GM18511 (cell line): ENCODE measurements around the gene OTULIN.

Experiments used
- ATAC-seq: cut with Tn5 transposase; IDR thresholded peaks from one replicate; pipeline ENCODE4 v1.9.1; 2021; ENCODE audit warnings: mild to moderate bottlenecking, moderate library complexity; ENCODE audit not compliant: unreplicated experiment

Gene OTULIN

DNA sequence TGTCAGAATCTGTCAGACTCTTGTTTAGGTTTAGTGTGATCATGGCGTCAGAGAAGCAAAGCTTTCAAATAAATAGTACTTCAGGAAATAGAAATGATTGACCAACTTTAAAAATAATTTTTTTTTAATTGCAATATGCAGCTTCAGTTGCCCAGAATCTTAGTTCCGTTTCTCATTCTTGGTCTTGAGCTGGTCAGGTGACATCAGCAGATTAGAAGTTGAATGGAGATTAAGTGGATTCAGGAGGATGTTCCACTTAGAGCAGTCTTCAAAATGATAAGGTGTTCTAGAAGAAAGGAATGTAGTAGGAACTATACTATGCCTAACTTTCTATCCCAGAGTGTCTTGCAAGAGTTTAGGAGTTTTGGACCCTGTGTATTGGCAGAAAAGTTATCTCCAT is 30.6 kb downstream of the OTULIN start:
- ATAC-seq = no peak

DNA sequence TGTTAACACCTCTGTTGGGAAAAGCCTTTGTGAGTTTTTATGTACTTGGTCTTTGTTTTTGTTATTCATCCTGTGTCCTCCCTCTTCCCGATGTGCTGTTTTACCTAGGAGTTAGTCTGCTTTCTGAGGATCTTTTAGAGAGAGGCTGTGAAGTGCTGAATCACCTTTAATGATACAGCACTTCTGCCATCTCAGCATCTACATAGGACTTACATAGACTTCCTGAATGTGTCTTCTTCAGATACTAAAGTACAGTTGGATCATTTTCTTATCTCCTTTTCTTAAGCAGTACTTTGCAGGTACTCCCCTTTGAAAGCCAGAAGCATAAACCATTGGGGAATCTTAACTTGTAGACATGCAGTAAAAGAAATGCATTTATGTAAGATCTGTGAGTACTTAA is 31.5 kb downstream of the OTULIN start:
- ATAC-seq = no peak

- ATAC-seq = no peak
These were observed 32.3 kb downstream of the OTULIN start for GRCh38 chr5:14696851-14697250.

- ATAC-seq = no peak
These were observed 34.0 kb downstream of the OTULIN start for GRCh38 chr5:14698495-14698894.

- ATAC-seq = no peak
These were observed 34.6 kb downstream of the OTULIN start for GRCh38 chr5:14699159-14699558.

DNA sequence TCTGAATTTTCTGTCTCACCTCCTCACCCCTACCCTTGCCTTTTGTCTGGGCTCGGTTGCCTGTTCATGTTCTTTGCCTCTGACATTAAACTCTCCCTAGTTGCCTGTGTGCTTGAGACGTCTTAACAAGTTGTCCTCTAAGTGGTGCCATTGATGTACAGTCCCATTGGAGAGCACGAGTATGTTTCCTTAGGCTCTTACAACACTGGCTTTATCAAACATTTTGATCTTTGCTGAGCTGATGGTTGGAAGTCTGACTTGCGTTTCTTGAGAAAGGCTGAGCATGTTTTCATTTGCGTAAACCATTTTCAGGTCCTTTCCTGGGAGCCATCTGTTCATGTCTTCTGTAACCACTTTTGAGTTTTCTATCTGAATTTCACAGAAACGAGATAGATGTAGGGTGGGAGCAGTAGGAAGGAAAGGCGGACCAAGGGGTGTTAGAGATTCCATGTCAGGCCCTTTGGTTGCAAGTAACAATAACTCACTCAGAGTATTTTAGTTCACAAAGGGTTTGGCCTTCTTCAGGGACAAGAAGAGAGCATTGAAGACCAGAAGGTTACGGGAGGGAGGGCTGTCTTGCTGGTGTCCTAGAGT is 35.4 kb downstream of the OTULIN start:
- ATAC-seq = no peak

- no peak for ATAC-seq
These were observed 36.2 kb downstream of the OTULIN start for GRCh38 chr5:14700478-14701436.

DNA sequence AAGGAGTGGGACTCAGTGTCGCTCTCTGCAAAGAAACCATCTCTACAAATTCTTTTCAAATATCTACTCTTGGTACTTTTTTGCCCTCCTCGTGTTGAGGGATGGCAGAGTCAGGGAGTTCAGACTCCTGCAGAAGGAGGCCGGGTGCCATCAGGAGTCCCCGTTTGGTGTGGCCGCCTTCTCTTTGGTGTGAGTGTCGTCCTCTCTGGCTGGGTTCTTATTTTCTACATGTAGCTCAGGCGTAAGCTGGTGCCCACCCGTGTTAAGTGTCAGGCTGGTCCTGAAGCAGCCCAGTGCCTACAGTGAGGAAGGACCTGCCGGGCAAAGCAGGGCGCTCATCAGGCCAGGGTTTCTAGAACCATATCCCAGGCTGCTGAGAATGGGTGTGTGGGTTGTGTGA is 37.0 kb downstream of the OTULIN start:
- ATAC-seq = no peak

DNA sequence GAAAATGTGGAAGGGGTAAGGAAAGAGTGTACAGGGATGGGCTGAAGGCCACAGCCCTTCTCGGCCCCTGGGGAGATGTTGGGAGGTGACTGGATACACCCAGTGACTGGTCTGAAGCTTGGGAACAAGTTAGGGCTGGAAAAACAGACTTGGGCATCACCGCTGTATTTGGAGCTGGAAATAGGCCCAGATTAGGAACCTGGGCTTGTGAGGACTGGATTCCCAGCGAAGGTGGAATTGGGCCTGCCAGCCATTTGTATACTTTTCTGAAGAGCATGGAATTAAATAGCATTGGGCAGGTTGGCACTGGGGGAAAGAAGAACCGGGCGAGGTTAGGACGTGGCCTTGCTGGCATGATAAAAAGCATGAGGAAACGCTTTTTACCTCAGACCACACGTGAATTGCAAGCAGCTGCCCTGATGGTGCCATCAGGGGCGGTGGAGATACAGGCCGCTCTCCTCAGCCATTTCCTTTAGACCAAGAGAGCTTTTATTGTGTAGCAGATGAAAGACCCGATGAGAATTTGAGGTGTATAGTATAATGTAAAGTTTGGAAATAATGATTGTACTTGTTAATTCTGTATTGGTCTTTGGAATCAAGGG is 37.8 kb downstream of the OTULIN start:
- ATAC-seq = no peak

- no peak for ATAC-seq
These were observed 41.0 kb downstream of the OTULIN start for GRCh38 chr5:14705556-14705955.

DNA sequence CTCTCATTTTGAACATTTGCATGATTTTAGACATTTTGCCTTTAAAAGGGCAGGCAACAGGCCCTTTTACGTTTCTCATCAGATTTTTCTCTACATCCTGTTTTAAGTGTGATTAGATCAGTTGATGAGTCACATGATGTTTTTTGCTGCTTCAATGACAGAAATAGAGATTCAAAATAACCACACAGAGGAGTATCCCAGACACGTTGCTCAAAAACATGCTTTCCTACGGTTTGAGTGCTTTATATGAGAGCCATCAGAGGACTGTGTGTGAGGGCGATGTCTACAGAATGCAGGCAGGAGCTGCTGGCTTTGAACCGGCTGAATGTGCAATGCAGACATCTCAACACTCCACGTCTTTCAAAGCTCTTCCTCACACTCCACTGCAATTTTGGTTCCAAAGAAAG is 42.1 kb downstream of the OTULIN start:
- peak; percentile 34 for ATAC-seq

DNA sequence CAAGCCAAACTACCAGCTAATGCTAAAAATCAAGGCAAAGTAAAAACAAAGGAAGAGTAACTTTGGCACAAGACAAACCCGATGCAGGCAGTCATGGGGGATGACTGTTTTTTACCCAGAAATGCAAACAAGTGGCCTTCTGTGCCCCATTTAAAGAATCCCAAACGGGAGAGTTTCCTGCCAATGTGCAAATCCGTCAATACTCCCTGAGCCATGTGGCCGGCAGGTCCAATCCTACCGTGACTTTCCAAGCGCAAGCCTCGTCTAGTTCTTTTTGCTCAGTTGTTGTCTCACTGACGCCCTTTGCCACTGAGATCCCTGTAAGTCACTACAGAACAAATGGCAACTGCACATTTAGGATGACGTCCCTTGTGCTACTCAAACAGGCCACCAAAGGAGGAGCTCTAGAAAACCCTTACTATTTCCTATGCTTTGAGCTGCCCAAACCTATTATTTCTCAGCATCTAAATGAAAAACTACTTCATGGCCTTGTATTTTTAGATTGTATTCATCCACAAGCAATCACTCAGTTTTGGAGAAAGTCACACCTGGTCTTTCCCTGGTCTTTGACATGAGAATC is 43.4 kb downstream of the OTULIN start:
- no peak for ATAC-seq

GRCh38 chr5:14708551-14708950 is 44.0 kb downstream of the OTULIN start:
- ATAC-seq = no peak

GRCh38 chr5:14710313-14710994 is 45.9 kb downstream of the OTULIN start:
- no peak for ATAC-seq

- ATAC-seq = no peak
These were observed 47.6 kb downstream of the OTULIN start for GRCh38 chr5:14712131-14712530.

DNA sequence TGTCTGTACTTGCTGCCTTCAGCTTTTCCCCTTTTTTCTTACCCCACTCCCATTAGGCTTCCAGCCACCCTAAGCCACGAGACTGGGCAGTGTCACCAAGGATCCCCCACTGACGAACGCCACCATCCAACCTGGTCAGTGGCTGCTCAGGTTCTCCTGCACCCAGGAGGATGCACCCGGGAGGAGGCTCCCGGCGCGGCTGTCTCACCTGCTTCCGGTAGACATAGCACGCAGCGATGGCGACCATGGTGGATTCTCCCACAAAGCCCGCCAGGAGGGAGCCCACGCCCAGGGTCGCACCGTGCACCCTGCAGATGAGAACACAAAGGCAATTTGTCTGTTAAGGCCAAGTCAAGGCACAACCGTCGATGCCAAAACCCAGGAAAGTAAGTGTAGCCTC is 48.1 kb downstream of the OTULIN start:
- ATAC-seq = no peak

DNA sequence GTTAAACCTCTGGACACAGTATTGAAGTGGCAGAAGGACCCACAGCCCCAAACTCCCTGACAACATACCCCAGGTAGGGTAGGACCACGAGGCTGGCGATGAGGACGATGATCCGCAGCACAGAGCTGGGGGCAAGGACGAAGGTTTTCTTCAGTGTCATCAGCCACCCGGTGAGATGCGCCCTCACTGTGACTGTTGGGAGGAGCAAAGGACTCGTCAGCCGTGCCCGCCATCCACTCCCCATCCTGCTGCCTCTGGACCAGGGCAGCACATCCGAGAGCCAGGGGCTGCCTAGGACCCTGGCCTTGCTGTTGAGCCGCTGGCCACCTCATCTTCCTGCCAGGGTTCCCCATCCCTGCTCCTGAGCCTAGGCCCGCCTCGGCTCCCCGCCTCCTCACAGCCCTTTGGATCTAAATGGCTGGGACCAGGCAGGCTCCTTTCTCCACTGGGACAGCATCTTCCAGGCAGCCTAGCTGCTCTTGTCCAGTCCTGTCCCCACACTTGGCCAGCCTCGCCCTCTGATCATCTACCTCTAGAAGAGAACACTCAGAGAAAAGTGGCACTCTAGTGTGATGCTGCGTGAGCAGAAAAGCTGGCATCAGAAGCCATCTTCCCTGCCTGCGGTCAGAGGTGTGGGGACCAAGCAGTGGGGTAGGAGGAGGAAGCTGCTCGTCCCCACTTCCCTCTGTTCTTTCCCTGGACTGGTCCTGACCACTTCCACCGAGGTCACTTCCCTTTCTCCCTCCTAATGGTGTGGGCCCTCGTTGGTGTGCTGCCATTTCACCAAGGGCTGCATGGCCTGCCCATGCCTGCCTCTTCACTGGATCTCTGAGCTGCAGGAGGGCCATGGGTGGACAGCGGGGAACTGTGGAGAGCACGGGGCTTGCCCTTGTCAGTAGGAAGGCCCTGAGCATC is 49.2 kb downstream of the OTULIN start:
- no peak for ATAC-seq

- no peak for ATAC-seq
These were observed 50.2 kb downstream of the OTULIN start for GRCh38 chr5:14714706-14715105.

- ATAC-seq = no peak
These were observed 51.0 kb downstream of the OTULIN start for GRCh38 chr5:14715481-14715880.
